Activated T-helper 1 cell treated with anti-CD3 and anti-CD28 coated beads, Interleukin-2, amount 50 U/mL, for 16 hours (primary cell): ENCODE data around the gene PRSS57.
"Not testable (repeated sequence)": the region's sequence is repeated elsewhere in the genome, so short reads cannot be mapped to it uniquely, and the experiment has no call there.

Source experiments
- DNase-seq, 2 donors: peaks; one replicate each; pipeline ENCODE4 v3.0.0-alpha.2; 2020; ENCODE audit warnings: low read depth in 1 of 2, low spot score in 1 of 2

PRSS57 gene

GRCh38 chr19:695352-695949 lies at the start of gene PRSS57:
PRSS57 (minus strand) TSS chr19:695452; CDS start chr19:695430, 22 bp downstream.
- DNase-seq, result no peak

- DNase-seq, result no peak
Measured at GRCh38 chr19:743168-743687, 48.0 kb upstream of the PRSS57 start.

GRCh38 chr19:742540-743075 lies 47.4 kb upstream of the PRSS57 start:
- DNase-seq, result no peak

GRCh38 chr19:741506-742131 lies 46.4 kb upstream of the PRSS57 start:
- no peak for DNase-seq

- DNase-seq, result not testable (repeated sequence)
Measured at GRCh38 chr19:740816-741505, 45.7 kb upstream of the PRSS57 start.

- DNase-seq, result no peak
Measured at GRCh38 chr19:739998-740715, 44.9 kb upstream of the PRSS57 start.

GRCh38 chr19:738509-739128 lies 43.4 kb upstream of the PRSS57 start:
- no peak for DNase-seq

- DNase-seq, result peak; percentile 23 to 27
Measured at GRCh38 chr19:737591-738093, 42.4 kb upstream of the PRSS57 start.

GRCh38 chr19:736125-736524 lies 40.9 kb upstream of the PRSS57 start:
- DNase-seq, result no peak

- no peak for DNase-seq
Measured at GRCh38 chr19:734716-735115, 39.5 kb upstream of the PRSS57 start.

GRCh38 chr19:732148-733069 lies 37.2 kb upstream of the PRSS57 start:
- DNase-seq, result no peak

- DNase-seq, result no peak
Measured at GRCh38 chr19:731000-731399, 35.7 kb upstream of the PRSS57 start.

- DNase-seq, result no peak
Measured at GRCh38 chr19:729965-730668, 34.9 kb upstream of the PRSS57 start.

- not testable (repeated sequence) for DNase-seq
Measured at GRCh38 chr19:729564-729963, 34.3 kb upstream of the PRSS57 start.

- no peak for DNase-seq
Measured at GRCh38 chr19:728011-728410, 32.8 kb upstream of the PRSS57 start.

- DNase-seq, result no peak
Measured at GRCh38 chr19:726993-727956, 32.0 kb upstream of the PRSS57 start.

GRCh38 chr19:725461-726089 lies 30.3 kb upstream of the PRSS57 start:
- DNase-seq, result no peak
